GM13976 (cell line): ENCODE results near the gene SPATA19.
"Not testable (repeated sequence)": the region's sequence is repeated elsewhere in the genome, so short reads cannot be mapped to it uniquely, and the experiment has no call there.

Source experiments
- DNase-seq: peaks from one replicate; pipeline ENCODE4 v3.0.0; 2012; ENCODE audit warnings: low spot score
- CTCF ChIP-seq: IDR thresholded peaks from 2 replicates; pipeline ENCODE4 v1.5.1; 2012; ENCODE audit warnings: borderline replicate concordance, mild to moderate bottlenecking; ENCODE audit not compliant: insufficient read depth; ENCODE audit errors: extremely low read depth, missing control alignments, control extremely low read depth
- in situ Hi-C: fragments of 300-500 bp; cut with MboI; formaldehyde crosslinking; loops from one replicate; pipeline ENCODE4 v1.12.0; 2022; ENCODE audit warnings: low sequenced_read_pairs, mixed read lengths, inconsistent platforms; ENCODE audit not compliant: unreplicated experiment

SPATA19 gene

GRCh38 chr11:133864756-133865155, 19.4 kb upstream of the SPATA19 start:
- in situ Hi-C loops = no loop called here
- TF ChIP-seq CTCF = no peak
- no peak for DNase-seq

DNA sequence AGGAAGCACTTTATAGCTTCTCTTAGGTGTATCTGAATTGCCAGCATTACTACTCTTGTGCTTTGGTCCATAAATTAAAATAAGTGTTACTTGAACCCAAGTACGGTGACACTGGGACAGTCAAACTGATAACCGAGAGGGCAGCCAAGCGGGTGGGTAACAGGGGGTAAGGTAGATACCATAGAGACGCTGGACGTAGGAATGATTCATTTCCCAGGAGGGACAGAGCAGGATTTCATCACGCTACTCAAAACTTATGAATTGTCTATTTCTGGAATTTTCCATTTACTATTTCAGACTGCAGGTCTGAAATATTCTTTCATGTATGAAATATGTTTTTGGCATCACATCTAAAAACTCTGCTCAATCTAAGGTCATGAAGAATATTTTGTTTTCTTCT, 14.8 kb upstream of the SPATA19 start:
- no peak for DNase-seq
- in situ Hi-C loops = no loop called here
- TF ChIP-seq CTCF = no peak

- not testable (repeated sequence) for DNase-seq
Observed at GRCh38 chr11:133854330-133854960, 9.1 kb upstream of the SPATA19 start.

DNA sequence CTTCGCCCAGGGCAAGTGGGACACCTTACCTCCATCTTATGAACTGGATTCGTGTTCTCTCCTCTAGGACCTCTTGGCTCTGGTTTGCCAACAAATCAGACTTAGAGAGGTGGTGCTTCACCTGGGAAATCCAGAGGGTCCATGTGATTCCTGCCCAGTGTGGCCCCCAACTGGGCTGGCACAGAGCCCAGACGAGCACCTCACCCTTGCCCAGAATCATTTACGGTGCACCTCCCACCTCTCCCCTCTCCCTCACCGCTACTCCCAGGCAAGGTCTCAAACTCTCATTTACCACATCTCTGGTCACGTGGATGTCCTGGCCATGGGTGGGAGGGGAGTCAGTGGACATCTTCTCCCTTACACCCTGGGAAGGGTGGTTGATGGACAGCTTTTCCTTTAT, 1.1 kb downstream of the SPATA19 start:
- TF ChIP-seq CTCF = no peak
- peak; percentile 2 for DNase-seq
- in situ Hi-C loops = no loop called here

More at GRCh38 chr11:133854330-133854960, 9.1 kb upstream of the SPATA19 start:
- in situ Hi-C loops = not testable (repeated sequence)

DNA sequence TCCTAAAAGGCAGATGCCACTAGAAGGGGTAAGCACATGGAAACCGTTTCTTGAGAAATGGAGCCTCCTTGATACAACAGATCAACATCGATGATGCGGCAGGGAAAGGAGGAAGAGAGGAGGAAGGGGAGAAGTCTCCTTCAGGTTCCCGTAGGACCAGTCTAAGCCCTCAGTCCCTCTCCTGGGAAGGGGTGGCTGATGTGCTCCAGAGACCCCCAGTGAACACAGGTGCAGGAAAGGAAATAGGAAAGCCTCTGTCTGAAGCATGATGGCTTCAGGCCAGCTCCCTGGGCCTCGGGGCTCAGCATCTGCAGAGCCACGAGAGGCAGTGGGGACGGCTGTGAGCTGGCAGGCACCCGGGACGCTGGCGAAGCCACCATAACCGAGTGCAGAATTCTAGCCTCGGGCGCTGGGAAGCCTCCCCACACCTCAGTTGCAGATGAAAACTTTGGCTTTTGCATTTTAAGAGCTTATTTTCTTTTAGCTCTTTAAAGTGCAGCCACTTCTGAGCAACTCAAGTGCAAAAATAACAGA, 1.8 kb downstream of the SPATA19 start:
- peak; percentile 4 for DNase-seq
- no peak for TF ChIP-seq CTCF
- in situ Hi-C loops = no loop called here

- no peak for TF ChIP-seq CTCF
- DNase-seq = peak; percentile 16
- in situ Hi-C loops = no loop called here
Observed at GRCh38 chr11:133842730-133843129, 2.6 kb downstream of the SPATA19 start.

GRCh38 chr11:133842053-133842452, 3.3 kb downstream of the SPATA19 start:
- no peak for TF ChIP-seq CTCF
- peak; percentile 13 for DNase-seq
- in situ Hi-C loops = no loop called here
